CD4-positive, alpha-beta T cell treated with Interleukin-10 for 1 hour (primary cell): Measurements from ENCODE around the gene MARF1.
"Not testable (repeated sequence)": the region's sequence is repeated elsewhere in the genome, so short reads cannot be mapped to it uniquely, and the experiment has no call there.

Source experiments
- DNase-seq: peaks from one replicate; pipeline ENCODE4 v3.0.0-alpha.2; 2020

Gene MARF1

GRCh38 chr16:15620611-15621195 is 22.3 kb downstream of the MARF1 start:
- no peak for DNase-seq

- no peak for DNase-seq
Measured at GRCh38 chr16:15618392-15618791, 24.6 kb downstream of the MARF1 start.

- DNase-seq: no peak
Measured at GRCh38 chr16:15617901-15618300, 25.1 kb downstream of the MARF1 start.

GRCh38 chr16:15616475-15617165 is 26.3 kb downstream of the MARF1 start:
- DNase-seq: no peak

- no peak for DNase-seq
Measured at GRCh38 chr16:15616012-15616411, 26.9 kb downstream of the MARF1 start.

- no peak for DNase-seq
Measured at GRCh38 chr16:15613676-15614075, 29.3 kb downstream of the MARF1 start.

GRCh38 chr16:15611610-15612009 is 31.3 kb downstream of the MARF1 start:
- no peak for DNase-seq

- DNase-seq: no peak
Measured at GRCh38 chr16:15610369-15610871, 32.5 kb downstream of the MARF1 start.

- DNase-seq: no peak
Measured at GRCh38 chr16:15609286-15609649, 33.7 kb downstream of the MARF1 start.

- DNase-seq: no peak
Measured at GRCh38 chr16:15608398-15609285, 34.3 kb downstream of the MARF1 start.

GRCh38 chr16:15607700-15608396 is 35.1 kb downstream of the MARF1 start:
- no peak for DNase-seq

GRCh38 chr16:15607221-15607699 is 35.7 kb downstream of the MARF1 start:
- not testable (repeated sequence) for DNase-seq

- DNase-seq: no peak
Measured at GRCh38 chr16:15606518-15607220, 36.3 kb downstream of the MARF1 start.

- no peak for DNase-seq
Measured at GRCh38 chr16:15605839-15606517, 37.0 kb downstream of the MARF1 start.

- DNase-seq: no peak
Measured at GRCh38 chr16:15604460-15605440, 38.2 kb downstream of the MARF1 start.

GRCh38 chr16:15602285-15603044 is 40.5 kb downstream of the MARF1 start:
- no peak for DNase-seq

- DNase-seq: no peak
Measured at GRCh38 chr16:15601212-15601879, 41.6 kb downstream of the MARF1 start.

- DNase-seq: no peak
Measured at GRCh38 chr16:15599303-15600070, 43.5 kb downstream of the MARF1 start.
